Liver (tissue), 9 donors: ENCODE measurements around the gene TMEM51. TPM values are rescaled to one million over a fixed set of nuclear protein-coding genes. Genes with fewer than 3 reads are reported as not detected.

Source experiments
- DNase-seq: peaks from one replicate; pipeline ENCODE4 v3.0.0-alpha.2; 2017; ENCODE audit warnings: low spot score
- H3K27ac ChIP-seq, 2 donors: one replicate each; pipeline ENCODE4 v1.7.0; 2013; ENCODE audit warnings: inconsistent platforms in 2 of 2, low read length in 2 of 2, control low read depth in 1 of 2, low read depth in 1 of 2, mild to moderate bottlenecking in 1 of 2
- H3K27me3 ChIP-seq, 4 donors: one replicate each; pipeline versions ENCODE4 v1.6.1 to v1.7.0; 2013; ENCODE audit warnings: low read length in 3 of 4, inconsistent platforms in 1 of 4, mild to moderate bottlenecking in 1 of 4, moderate library complexity in 1 of 4; ENCODE audit not compliant: control insufficient read depth in 4 of 4, insufficient read depth in 4 of 4
- H3K36me3 ChIP-seq, 4 donors: one replicate each; pipeline versions ENCODE4 v1.6.1 to v1.7.0; 2013; ENCODE audit warnings: low read length in 3 of 4, mild to moderate bottlenecking in 3 of 4, low read depth in 1 of 4, moderate library complexity in 1 of 4; ENCODE audit not compliant: control insufficient read depth in 4 of 4, insufficient read depth in 3 of 4
- H3K4me1 ChIP-seq, 4 donors: one replicate each; pipeline versions ENCODE4 v1.6.1 to v1.7.0; 2013; ENCODE audit warnings: low read length in 3 of 4, mild to moderate bottlenecking in 3 of 4, moderate library complexity in 1 of 4; ENCODE audit not compliant: control insufficient read depth in 4 of 4, insufficient read depth in 4 of 4
- H3K4me3 ChIP-seq, 3 donors: one replicate each; pipeline versions ENCODE4 v1.6.1 to v1.7.0; 2013; ENCODE audit warnings: low read length in 3 of 3, control low read depth in 1 of 3, low read depth in 1 of 3, mild to moderate bottlenecking in 1 of 3
- H3K9ac ChIP-seq, 2 donors: one replicate each; pipeline ENCODE4 v1.7.0; 2013; ENCODE audit warnings: low read length in 2 of 2, mild to moderate bottlenecking in 2 of 2, moderate library complexity in 2 of 2, control low read depth in 1 of 2, low read depth in 1 of 2
- H3K9me3 ChIP-seq, 4 donors: one replicate each; pipeline versions ENCODE4 v1.6.1 to v1.7.0; 2013; ENCODE audit warnings: low read length in 3 of 4; ENCODE audit not compliant: control insufficient read depth in 4 of 4
- ATF3 ChIP-seq: IDR thresholded peaks from 2 replicates; pipeline ENCODE4 v1.6.1; 2016; ENCODE audit warnings: antibody characterized with exemption
- CTCF ChIP-seq: fragments of 150-350 bp; IDR thresholded peaks from 2 replicates; pipeline ENCODE4 v1.5.1; 2017; ENCODE audit warnings: improper control_type of control experiment, low read depth, low read length; ENCODE audit not compliant: missing input control
- EGR1 ChIP-seq, 2 donors: IDR thresholded peaks; 2 replicates each; pipeline ENCODE4 v1.6.1; 2016 to 2018; ENCODE audit warnings: antibody characterized with exemption in 2 of 2, low read depth in 2 of 2
- FOXA2 ChIP-seq: IDR thresholded peaks from 2 replicates; pipeline ENCODE4 v1.6.1; 2016; ENCODE audit warnings: antibody characterized with exemption
- GABPA ChIP-seq, 2 donors: IDR thresholded peaks in 1 of 2; conservative IDR thresholded peaks in 1 of 2; 2 replicates each; pipeline ENCODE4 v1.6.1; 2016; ENCODE audit warnings: antibody characterized with exemption in 2 of 2, mild to moderate bottlenecking in 1 of 2, moderate library complexity in 1 of 2
- HNF4A ChIP-seq, 2 donors: conservative IDR thresholded peaks; 2 replicates each; pipeline ENCODE4 v1.6.1; 2016; ENCODE audit warnings: antibody characterized with exemption in 2 of 2, mild to moderate bottlenecking in 2 of 2
- HNF4G ChIP-seq: IDR thresholded peaks from 2 replicates; pipeline ENCODE4 v1.6.1; 2016; ENCODE audit warnings: antibody characterized with exemption
- JUND ChIP-seq, 2 donors: IDR thresholded peaks; 2 replicates each; pipeline ENCODE4 v1.6.1; 2016; ENCODE audit warnings: antibody characterized with exemption in 2 of 2
- MAX ChIP-seq: IDR thresholded peaks from 2 replicates; pipeline ENCODE4 v1.6.1; 2016; ENCODE audit warnings: antibody characterized with exemption
- NR2F2 ChIP-seq: IDR thresholded peaks from 2 replicates; pipeline ENCODE4 v1.6.1; 2016; ENCODE audit warnings: antibody characterized with exemption
- RAD21 ChIP-seq, 2 donors: IDR thresholded peaks; 2 replicates each; pipeline ENCODE4 v1.6.1; 2016; ENCODE audit warnings: antibody characterized with exemption in 2 of 2, mild to moderate bottlenecking in 2 of 2
- REST ChIP-seq: IDR thresholded peaks from 2 replicates; pipeline ENCODE4 v1.6.1; 2016; ENCODE audit warnings: antibody characterized with exemption, mild to moderate bottlenecking
- RXRA ChIP-seq, 2 donors: IDR thresholded peaks; 2 replicates each; pipeline ENCODE4 v1.6.1; 2017 to 2018; ENCODE audit warnings: antibody characterized with exemption in 2 of 2, mild to moderate bottlenecking in 1 of 2
- SP1 ChIP-seq: IDR thresholded peaks from 2 replicates; pipeline ENCODE4 v1.6.1; 2018; ENCODE audit warnings: antibody characterized with exemption, mild to moderate bottlenecking
- YY1 ChIP-seq: IDR thresholded peaks from 2 replicates; pipeline ENCODE4 v1.6.1; 2016; ENCODE audit warnings: antibody characterized with exemption, mild to moderate bottlenecking
- ZBTB33 ChIP-seq: IDR thresholded peaks from 2 replicates; pipeline ENCODE4 v1.6.1; 2016; ENCODE audit warnings: antibody characterized with exemption
- WGBS: extraction: QIAGEN DNeasy Blood & Tissue Kit; methylation state at CpG from one replicate; pipeline ENCODE4 v1.1.7; 2013; 5-methylcytosine and 5-hydroxymethylcytosine counted together
- polyA plus RNA-seq, 2 donors: library from polyadenylated mRNA; stranded (reverse) in 1 of 2; unstranded in 1 of 2; fragments of 200-250 nt in 1 of 2; fragments of >200 nt in 1 of 2; fragmentation: Nextera tagmentation in 1 of 2; extraction: Ambion mirVana in 1 of 2; gene quantifications; one replicate each; pipeline versions ENCODE4 v1.2.1 to v1.2.3, GENCODE V29; 2013 to 2015
- total RNA-seq, 2 donors: library from RNA; depleted of rRNA; stranded (reverse); fragments of >200 nt; gene quantifications; one replicate each; pipeline ENCODE4 v1.2.3, GENCODE V29; 2014
- donor health status: healthy.
- donor health status: healthy.
- donor health status: healthy.
- donor health status: healthy.
- donor health status: healthy.

The TMEM51 gene
- total and polyA plus RNA-seq, 4 donors = 1.3 to 2.7 (median 1.9) TPM

- Histone ChIP-seq H3K4me3 (no peak overlapping the region), H3K9ac (no peak overlapping the region), H3K4me1 (peaks cover 2 to 22% (median 17%) of the 10 kb centered on the region in 4 donors), H3K9me3 (no peaks in the 10 kb centered on the region), H3K27ac (no peak overlapping the region), H3K27me3 (peaks cover 0 to 7% (median 0%) of the 10 kb centered on the region in 4 donors), H3K36me3 (no peaks in the 10 kb centered on the region)
- TF ChIP-seq SP1 (no peak), CTCF (no peak), HNF4A (conservative IDR thresholded peaks at IDR 0.05) (no peak), FOXA2 (no peak), NR2F2 (no peak), YY1 (no peak), JUND (IDR thresholded peaks at IDR 0.05) (no peak), REST (no peak), ATF3 (no peak), MAX (no peak), ZBTB33 (no peak), HNF4G (no peak), RXRA (IDR thresholded peaks at IDR 0.05) (no peak), EGR1 (IDR thresholded peaks at IDR 0.05; ENCODE audit: low read depth in 2 of 2) (no peak), GABPA (IDR thresholded peaks at IDR 0.05 in 1 of 2, conservative IDR thresholded peaks at IDR 0.05 in 1 of 2) (no peak), RAD21 (IDR thresholded peaks at IDR 0.05) (no peak)
- WGBS = 94% methylated on average over 7 of the region's 7 CpGs
- DNase-seq = no peak
Observed at GRCh38 chr1:15204931-15205330, 51.4 kb downstream of the TMEM51 start.
